Caco-2 (cell line): ENCODE measurements around the gene INAVA. TPM values are rescaled to one million over a fixed set of nuclear protein-coding genes. Genes with fewer than 3 reads are reported as not detected.
"Not testable (repeated sequence)": the region's sequence is repeated elsewhere in the genome, so short reads cannot be mapped to it uniquely, and the experiment has no call there.

Experiments
- BruUV-seq: library from RNA; stranded (reverse); fragments of 400-500 nt; replicated peaks from 2 replicates; lab custom pipeline; 2021; lab: Mats Ljungman, UMichigan
- CTCF ChIA-PET: fragments of 300-600 bp; sonication (Branson Sonifier 250); formaldehyde crosslinking; loops from one replicate; lab custom pipeline; 2022; ENCODE audit warnings: antibody characterized with exemption; lab: Charles Lee
- POLR2A ChIA-PET: fragments of 300-600 bp; sonication (Branson Sonifier 250); formaldehyde crosslinking; loops from one replicate; lab custom pipeline; 2022; ENCODE audit warnings: antibody characterized with exemption; lab: Charles Lee
- DNase-seq, 2 experiments: peaks; one replicate each; pipeline versions ENCODE4 v3.0.0 to v3.0.0-alpha.2; 2020 to 2022
- H3K27me3 ChIP-seq: replicated peaks from 2 replicates; pipeline ENCODE4 v1.6.0; 2011; ENCODE audit warnings: low read length; ENCODE audit not compliant: control insufficient read depth, insufficient read depth
- H3K36me3 ChIP-seq: 2 replicates; pipeline ENCODE4 v1.5.1; 2011; ENCODE audit warnings: low read length; ENCODE audit not compliant: control insufficient read depth, insufficient read depth
- H3K4me1 ChIP-seq: fragments of 250-450 bp; sonication (Bioruptor Pico); 2 replicates; pipeline ENCODE4 v1.5.1; 2020; ENCODE audit warnings: mild to moderate bottlenecking
- H3K4me3 ChIP-seq: 2 replicates; pipeline ENCODE4 v1.5.1; 2011; ENCODE audit warnings: low read depth, mild to moderate bottlenecking, control low read depth, low read length
- H3K9me3 ChIP-seq: fragments of 250-450 bp; sonication (Bioruptor Pico); 2 replicates; pipeline ENCODE4 v1.5.1; 2020; ENCODE audit warnings: mild to moderate bottlenecking, moderate library complexity
- H3K27ac Mint-ChIP-seq: one replicate; pipeline ENCODE4 v1.8.0; 2022; ENCODE audit warnings: mixed read lengths; ENCODE audit not compliant: unreplicated experiment
- H3K27me3 Mint-ChIP-seq: one replicate; pipeline ENCODE4 v1.8.0; 2022; ENCODE audit warnings: mixed read lengths; ENCODE audit not compliant: insufficient read depth, unreplicated experiment
- H3K36me3 Mint-ChIP-seq: one replicate; pipeline ENCODE4 v1.8.0; 2022; ENCODE audit warnings: mild to moderate bottlenecking, mixed read lengths; ENCODE audit not compliant: insufficient read depth, unreplicated experiment
- H3K4me1 Mint-ChIP-seq: one replicate; pipeline ENCODE4 v1.8.0; 2022; ENCODE audit warnings: low read depth, mixed read lengths; ENCODE audit not compliant: unreplicated experiment
- H3K4me3 Mint-ChIP-seq: one replicate; pipeline ENCODE4 v1.8.0; 2022; ENCODE audit warnings: mild to moderate bottlenecking, moderate library complexity, mixed read lengths; ENCODE audit not compliant: unreplicated experiment
- H3K9me3 Mint-ChIP-seq: one replicate; pipeline ENCODE4 v1.8.0; 2022; ENCODE audit warnings: mixed read lengths; ENCODE audit not compliant: unreplicated experiment
- CTCF ChIP-seq, 2 experiments: fragments of 200-600 bp in 1 of 2; IDR thresholded peaks; 1 replicate in 1 of 2; 2 replicates in 1 of 2; pipeline versions ENCODE4 v1.5.1 to v1.8.0; 2011 to 2022; ENCODE audit warnings: antibody characterized with exemption in 1 of 2, control low read depth in 1 of 2, inconsistent platforms in 1 of 2, low read depth in 1 of 2, low read length in 1 of 2, mild to moderate bottlenecking in 1 of 2, moderate library complexity in 1 of 2; ENCODE audit not compliant: insufficient read depth in 1 of 2, severe bottlenecking in 1 of 2, unreplicated experiment in 1 of 2
- intact Hi-C: fragments of 100-400 bp; cut with micrococcal nuclease; formaldehyde crosslinking; loops from one replicate; pipeline ENCODE4 v1.10.0; 2022; ENCODE audit not compliant: unreplicated experiment
- total RNA-seq: library from RNA; stranded (reverse); gene quantifications from 2 replicates; pipeline ENCODE4 v1.2.3, GENCODE V29; 2022

INAVA gene
- total RNA-seq, 1 experiment from 2014 or later: 123 TPM

- POLR2A ChIA-PET: no interaction called here
- Histone ChIP-seq H3K4me1 (peaks cover 3% of the 10 kb centered on the region; the same call in 1 of the 2 replicates), H3K27me3 (no peaks in the 10 kb centered on the region), H3K4me3 (no peak overlapping the region), H3K36me3 (peaks cover 16% of the 10 kb centered on the region), H3K9me3 (no peaks in the 10 kb centered on the region)
- Mint-ChIP-seq H3K27me3 (no peaks in the 10 kb centered on the region), H3K36me3 (peaks cover 97% of the 10 kb centered on the region), H3K27ac (peak overlapping the region; percentile 60), H3K4me3 (no peak overlapping the region), H3K9me3 (no peaks in the 10 kb centered on the region), H3K4me1 (peaks cover 11% of the 10 kb centered on the region)
- intact Hi-C loops: no loop called here
- no TSS peak for BruUV-seq
- CTCF ChIA-PET: no interaction called here
- TF ChIP-seq CTCF (IDR thresholded peaks at IDR 0.05; ENCODE audit: insufficient read depth in 1 of 2, low read depth in 1 of 2, low read length in 1 of 2, severe bottlenecking in 1 of 2, unreplicated experiment in 1 of 2): no peak
- DNase-seq: no peak
Observed at GRCh38 chr1:200909071-200909470, 14.4 kb downstream of the INAVA start.

DNA sequence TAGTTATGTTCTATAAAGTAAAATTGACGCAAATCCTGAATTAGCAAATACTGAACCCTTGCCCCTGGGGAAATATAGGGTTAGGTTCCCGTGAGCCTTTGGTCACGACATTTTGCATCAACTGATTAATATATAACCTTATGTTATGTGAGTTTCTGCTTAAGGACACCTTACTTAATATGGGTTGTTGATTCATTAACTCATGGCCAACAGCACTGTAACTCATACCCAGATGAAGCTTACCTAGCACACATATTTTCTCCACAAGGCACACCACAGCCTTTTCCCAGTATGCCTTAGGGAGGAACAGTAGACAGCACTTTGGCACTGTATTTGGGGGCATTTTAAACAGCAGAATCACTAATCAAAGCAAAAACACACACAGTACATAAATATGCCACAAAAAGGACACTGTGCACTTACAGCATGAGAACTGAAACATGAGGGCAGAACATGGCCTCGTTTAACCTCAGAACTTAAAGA is 15.1 kb downstream of the INAVA start:
- no TSS peak for BruUV-seq
- peaks cover 11% of the 10 kb centered on the region for H3K4me1 Mint-ChIP-seq
- no peaks in the 10 kb centered on the region for H3K9me3 ChIP-seq
- CTCF ChIA-PET: no interaction called here
- POLR2A ChIA-PET: interaction anchor here (1.0 kb wide), 1 partner anchor 14 kb away, joined by 3 read pairs; no protein-coding TSS in a partner anchor
- H3K27me3 Mint-ChIP-seq: no peaks in the 10 kb centered on the region
- H3K4me1 ChIP-seq: peaks cover 3% of the 10 kb centered on the region; the same call in 1 of the 2 replicates
- H3K4me3 ChIP-seq: no peak overlapping the region
- H3K9me3 Mint-ChIP-seq: no peaks in the 10 kb centered on the region
- no peak overlapping the region for H3K27ac Mint-ChIP-seq
- no peak for TF ChIP-seq CTCF (IDR thresholded peaks at IDR 0.05; ENCODE audit: insufficient read depth in 1 of 2, low read depth in 1 of 2, low read length in 1 of 2, severe bottlenecking in 1 of 2, unreplicated experiment in 1 of 2)
- no peaks in the 10 kb centered on the region for H3K27me3 ChIP-seq
- H3K4me3 Mint-ChIP-seq: no peak overlapping the region
- peaks cover 16% of the 10 kb centered on the region for H3K36me3 ChIP-seq
- DNase-seq: no peak
- H3K36me3 Mint-ChIP-seq: peaks cover 95% of the 10 kb centered on the region
- intact Hi-C loops: no loop called here

- POLR2A ChIA-PET: interaction anchor here (1.5 kb wide), 1 partner anchor 15 kb away, joined by 4 read pairs; no protein-coding TSS in a partner anchor
- Mint-ChIP-seq H3K27ac (no peak overlapping the region), H3K9me3 (no peaks in the 10 kb centered on the region), H3K36me3 (peaks cover 89% of the 10 kb centered on the region), H3K27me3 (no peaks in the 10 kb centered on the region), H3K4me1 (peaks cover 12% of the 10 kb centered on the region), H3K4me3 (no peak overlapping the region)
- Histone ChIP-seq H3K4me3 (no peak overlapping the region), H3K4me1 (no peaks in the 10 kb centered on the region; the same call in 1 of the 2 replicates), H3K36me3 (peaks cover 16% of the 10 kb centered on the region), H3K9me3 (no peaks in the 10 kb centered on the region), H3K27me3 (no peaks in the 10 kb centered on the region)
- BruUV-seq: no TSS peak
- no peak for TF ChIP-seq CTCF (IDR thresholded peaks at IDR 0.05; ENCODE audit: insufficient read depth in 1 of 2, low read depth in 1 of 2, low read length in 1 of 2, severe bottlenecking in 1 of 2, unreplicated experiment in 1 of 2)
- intact Hi-C loops: no loop called here
- CTCF ChIA-PET: no interaction called here
- no peak for DNase-seq
Observed at GRCh38 chr1:200911361-200911760, 16.7 kb downstream of the INAVA start.

GRCh38 chr1:200911936-200912335 is 17.2 kb downstream of the INAVA start:
- DNase-seq, H3K27me3 Mint-ChIP-seq, H3K4me3 Mint-ChIP-seq, BruUV-seq, H3K9me3 ChIP-seq, H3K27ac Mint-ChIP-seq, H3K4me3 ChIP-seq, H3K4me1 ChIP-seq, H3K27me3 ChIP-seq, H3K9me3 Mint-ChIP-seq, intact Hi-C loops: not testable (repeated sequence)
- Mint-ChIP-seq H3K4me1 (peaks cover 17% of the 10 kb centered on the region), H3K36me3 (peaks cover 89% of the 10 kb centered on the region)
- ChIA-PET POLR2A (interaction anchor here (1.5 kb wide), 1 partner anchor 15 kb away, joined by 4 read pairs; no protein-coding TSS in a partner anchor), CTCF (interaction anchor here (0.6 kb wide), 1 partner anchor 396 kb away, joined by 8 read pairs; no protein-coding TSS in a partner anchor)
- H3K36me3 ChIP-seq: peaks cover 16% of the 10 kb centered on the region
